Hepatocyte (in vitro differentiated cells): ENCODE data around the gene GATA5. TPM values are rescaled to one million over a fixed set of nuclear protein-coding genes. Genes with fewer than 3 reads are reported as not detected.

Experiments
- DNase-seq: peaks from one replicate; pipeline ENCODE4 v3.0.0-alpha.2; 2016; ENCODE audit warnings: low spot score
- H2AFZ ChIP-seq: fragments of 200-600 bp; sonication (generic); 2 replicates; pipeline ENCODE4 v1.6.0; 2016; ENCODE audit warnings: antibody characterized with exemption, mild to moderate bottlenecking
- H3K27ac ChIP-seq: fragments of 200-600 bp; sonication (generic); 2 replicates; pipeline ENCODE4 v1.5.1; 2016; ENCODE audit warnings: mild to moderate bottlenecking
- H3K27me3 ChIP-seq: fragments of 200-600 bp; sonication (generic); 2 replicates; pipeline ENCODE4 v1.6.1; 2016
- H3K36me3 ChIP-seq: fragments of 200-600 bp; sonication (generic); replicated peaks from 2 replicates; pipeline ENCODE4 v1.5.1; 2016; ENCODE audit warnings: low read depth; ENCODE audit not compliant: insufficient read depth
- H3K4me1 ChIP-seq: fragments of 200-600 bp; sonication (generic); 2 replicates; pipeline ENCODE4 v1.5.1; 2016; ENCODE audit warnings: mild to moderate bottlenecking, moderate library complexity; ENCODE audit not compliant: insufficient read depth
- H3K4me2 ChIP-seq: fragments of 200-600 bp; sonication (generic); 2 replicates; pipeline ENCODE4 v1.6.0; 2016
- H3K4me3 ChIP-seq: fragments of 200-600 bp; sonication (generic); 2 replicates; pipeline ENCODE4 v1.5.1; 2016; ENCODE audit warnings: mild to moderate bottlenecking
- H3K79me2 ChIP-seq: fragments of 200-600 bp; sonication (generic); 2 replicates; pipeline ENCODE4 v1.6.0; 2017; ENCODE audit warnings: mild to moderate bottlenecking
- H3K9me2 ChIP-seq: fragments of 200-600 bp; sonication (generic); replicated peaks from 2 replicates; pipeline ENCODE4 v1.6.0; 2017; ENCODE audit warnings: mild to moderate bottlenecking; ENCODE audit not compliant: insufficient read depth
- H3K9me3 ChIP-seq: fragments of 200-600 bp; sonication (generic); 2 replicates; pipeline ENCODE4 v1.5.1; 2016; ENCODE audit warnings: low read depth, mild to moderate bottlenecking
- H4K20me1 ChIP-seq: fragments of 200-600 bp; sonication (generic); 2 replicates; pipeline ENCODE4 v1.6.0; 2016; ENCODE audit warnings: mild to moderate bottlenecking; ENCODE audit not compliant: insufficient read depth, poor library complexity, severe bottlenecking
- EZH2 ChIP-seq: fragments of 200-600 bp; sonication (generic); IDR thresholded peaks from 2 replicates; pipeline ENCODE4 v1.6.1; 2016; ENCODE audit warnings: antibody characterized with exemption, mild to moderate bottlenecking, borderline replicate concordance
- EZH2phosphoT487 ChIP-seq: fragments of 200-600 bp; sonication (generic); IDR thresholded peaks from one replicate; pipeline ENCODE4 v1.6.1; 2018; ENCODE audit warnings: antibody characterized with exemption, mild to moderate bottlenecking, low read depth, moderate library complexity; ENCODE audit not compliant: unreplicated experiment, severe bottlenecking
- WGBS: methylation state at CpG from one replicate; pipeline ENCODE4 v1.1.6; 2016; ENCODE audit warnings: low lambda C conversion rate; ENCODE audit errors: missing lambda C conversion rate; 5-methylcytosine and 5-hydroxymethylcytosine counted together
- polyA plus RNA-seq: library from polyadenylated mRNA; unstranded; fragments of >200 nt; fragmentation: Nextera tagmentation; extraction: Ambion mirVana; gene quantifications from 2 replicates; pipeline ENCODE4 v1.2.1, GENCODE V29; 2016
- total RNA-seq: library from RNA; depleted of rRNA; stranded (reverse); fragments of >200 nt; gene quantifications from 2 replicates; pipeline ENCODE4 v1.2.3, GENCODE V29; 2014
- TF ChIP-seq, protein P1 (sequence below): fragments of 200-600 bp; sonication (generic); IDR thresholded peaks from 2 replicates; pipeline ENCODE4 v1.5.1; 2016; ENCODE audit warnings: antibody characterized with exemption, mild to moderate bottlenecking; ENCODE audit not compliant: poor library complexity

GATA5 gene
- total and polyA plus RNA-seq, 2 experiments from 2014 or later = 28.7 to 53.6 TPM

GRCh38 chr20:62507323-62507722 lies 31.5 kb upstream of the GATA5 start:
- Histone ChIP-seq H3K4me3 (no peak overlapping the region), H2AFZ (no peak overlapping the region), H3K27ac (no peak overlapping the region), H3K9me2 (no peaks in the 10 kb centered on the region), H3K27me3 (no peaks in the 10 kb centered on the region), H3K9me3 (no peaks in the 10 kb centered on the region), H3K36me3 (no peaks in the 10 kb centered on the region), H4K20me1 (no peaks in the 10 kb centered on the region), H3K4me1 (no peaks in the 10 kb centered on the region), H3K4me2 (no peak overlapping the region), H3K79me2 (no peaks in the 10 kb centered on the region)
- no peak for DNase-seq
- TF ChIP-seq, protein P1, sequence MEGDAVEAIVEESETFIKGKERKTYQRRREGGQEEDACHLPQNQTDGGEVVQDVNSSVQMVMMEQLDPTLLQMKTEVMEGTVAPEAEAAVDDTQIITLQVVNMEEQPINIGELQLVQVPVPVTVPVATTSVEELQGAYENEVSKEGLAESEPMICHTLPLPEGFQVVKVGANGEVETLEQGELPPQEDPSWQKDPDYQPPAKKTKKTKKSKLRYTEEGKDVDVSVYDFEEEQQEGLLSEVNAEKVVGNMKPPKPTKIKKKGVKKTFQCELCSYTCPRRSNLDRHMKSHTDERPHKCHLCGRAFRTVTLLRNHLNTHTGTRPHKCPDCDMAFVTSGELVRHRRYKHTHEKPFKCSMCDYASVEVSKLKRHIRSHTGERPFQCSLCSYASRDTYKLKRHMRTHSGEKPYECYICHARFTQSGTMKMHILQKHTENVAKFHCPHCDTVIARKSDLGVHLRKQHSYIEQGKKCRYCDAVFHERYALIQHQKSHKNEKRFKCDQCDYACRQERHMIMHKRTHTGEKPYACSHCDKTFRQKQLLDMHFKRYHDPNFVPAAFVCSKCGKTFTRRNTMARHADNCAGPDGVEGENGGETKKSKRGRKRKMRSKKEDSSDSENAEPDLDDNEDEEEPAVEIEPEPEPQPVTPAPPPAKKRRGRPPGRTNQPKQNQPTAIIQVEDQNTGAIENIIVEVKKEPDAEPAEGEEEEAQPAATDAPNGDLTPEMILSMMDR = no peak
- TF ChIP-seq EZH2 (no peak), EZH2phosphoT487 (no peak)
- WGBS = 77% methylated on average over 7 of the region's 7 CpGs

DNA sequence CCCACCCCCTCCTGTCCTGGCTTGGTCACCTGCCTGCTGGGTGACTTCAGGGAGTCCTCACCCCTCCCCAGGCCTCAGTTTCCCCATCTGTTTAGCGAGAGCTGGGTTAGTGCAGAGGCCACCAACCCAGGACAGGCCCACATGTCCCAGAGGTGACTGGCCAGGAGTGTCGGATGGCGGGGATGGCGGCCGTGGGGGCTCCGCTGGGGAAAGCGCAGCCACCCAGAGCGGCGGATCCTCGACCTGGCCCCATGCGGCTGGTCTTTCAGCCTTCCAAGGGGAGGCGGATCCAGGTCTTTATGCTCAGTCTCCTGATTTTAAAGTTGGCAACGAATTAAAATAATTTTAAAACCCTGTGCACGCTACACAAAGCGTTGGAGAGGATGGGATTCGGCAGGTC lies 31.0 kb upstream of the GATA5 start:
- no peaks in the 10 kb centered on the region for H4K20me1 ChIP-seq
- H3K4me2 ChIP-seq = no peak overlapping the region
- H3K79me2 ChIP-seq = no peaks in the 10 kb centered on the region
- H3K4me3 ChIP-seq = no peak overlapping the region
- WGBS = 94% methylated on average over 16 of the region's 16 CpGs
- no peak overlapping the region for H2AFZ ChIP-seq
- H3K36me3 ChIP-seq = no peaks in the 10 kb centered on the region
- H3K27ac ChIP-seq = no peak overlapping the region
- no peak for DNase-seq
- TF ChIP-seq, protein P1 = no peak
- TF ChIP-seq EZH2phosphoT487 (no peak), EZH2 (no peak)
- no peaks in the 10 kb centered on the region for H3K9me2 ChIP-seq
- no peaks in the 10 kb centered on the region for H3K27me3 ChIP-seq
- H3K4me1 ChIP-seq = no peaks in the 10 kb centered on the region
- no peaks in the 10 kb centered on the region for H3K9me3 ChIP-seq

DNA sequence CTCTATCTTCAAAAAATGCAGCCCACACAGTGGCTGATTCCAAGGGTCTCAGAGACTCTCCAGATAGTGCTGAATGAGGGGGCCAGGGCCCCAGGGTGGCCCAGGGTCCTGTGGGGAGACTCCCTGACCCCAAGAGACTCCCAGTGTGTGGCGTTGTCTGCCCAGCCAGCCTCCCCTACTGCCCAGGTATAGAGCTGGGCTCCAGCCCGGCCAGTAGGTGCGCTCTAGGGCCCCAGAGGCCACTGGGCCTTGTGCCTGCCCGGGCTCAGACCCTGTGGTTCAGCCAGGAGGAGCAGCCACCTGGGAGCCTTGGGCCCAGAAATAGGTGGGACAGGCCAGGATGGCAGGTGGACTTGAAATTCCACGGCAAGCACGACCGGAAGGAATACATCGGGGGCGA lies 30.3 kb upstream of the GATA5 start:
- TF ChIP-seq, protein P1 = no peak
- no peak for TF ChIP-seq EZH2phosphoT487
- TF ChIP-seq EZH2 = no peak
- 89% methylated on average over 9 of the region's 9 CpGs for WGBS
- Histone ChIP-seq H3K9me3 (no peaks in the 10 kb centered on the region), H3K9me2 (no peaks in the 10 kb centered on the region), H2AFZ (no peak overlapping the region), H3K27ac (no peak overlapping the region), H3K4me2 (no peak overlapping the region), H4K20me1 (no peaks in the 10 kb centered on the region), H3K27me3 (no peaks in the 10 kb centered on the region), H3K79me2 (no peaks in the 10 kb centered on the region), H3K4me3 (no peak overlapping the region), H3K36me3 (no peaks in the 10 kb centered on the region), H3K4me1 (no peaks in the 10 kb centered on the region)
- DNase-seq = no peak
